Left ventricle myocardium inferior (tissue), 1 donor: ENCODE results near the gene PAF1. TPM values are rescaled to one million over a fixed set of nuclear protein-coding genes. Genes with fewer than 3 reads are reported as not detected.
A peak's percentile ranks its signal among the peaks of the same experiment; 100 is the strongest.

Experiments
- DNase-seq: peaks from one replicate; pipeline ENCODE4 v3.0.0-alpha.2; 2020
- H3K27ac ChIP-seq: fragments of 200-600 bp; replicated peaks from 2 replicates; pipeline ENCODE4 v1.8.0; 2021
- H3K27me3 ChIP-seq: fragments of 200-600 bp; 2 replicates; pipeline ENCODE4 v1.8.0; 2021; ENCODE audit warnings: low read depth
- H3K36me3 ChIP-seq: fragments of 200-600 bp; 2 replicates; pipeline ENCODE4 v1.8.0; 2021
- H3K4me1 ChIP-seq: fragments of 200-600 bp; 2 replicates; pipeline ENCODE4 v1.8.0; 2021
- H3K4me3 ChIP-seq: fragments of 200-600 bp; 2 replicates; pipeline ENCODE4 v1.8.0; 2021; ENCODE audit warnings: mild to moderate bottlenecking, moderate library complexity
- H3K9me3 ChIP-seq: fragments of 200-600 bp; replicated peaks from 2 replicates; pipeline ENCODE4 v1.8.0; 2021
- intact Hi-C: fragments of 100-400 bp; cut with micrococcal nuclease; formaldehyde crosslinking; loops from one replicate; pipeline ENCODE4 v1.11.0; 2022
- total RNA-seq: library from RNA; stranded (reverse); fragmentation: NEBNext Ultra II Directional; extraction: Animal tissue kit (Norgen Biotek cat#: 25700); gene quantifications from one replicate; pipeline ENCODE4 v1.2.1, GENCODE V29; 2021
- TF ChIP-seq, protein P1 (sequence below): fragments of 200-600 bp; IDR thresholded peaks from 2 replicates; pipeline ENCODE4 v1.8.0; 2021; ENCODE audit warnings: antibody characterized with exemption, mild to moderate bottlenecking, borderline replicate concordance
- donor health status: DM: no; HTN: yes; CAD: no; lungs with severe emphysema.

Gene PAF1
- total RNA-seq, 1 donor from 2014 or later: 33.2 TPM

DNA sequence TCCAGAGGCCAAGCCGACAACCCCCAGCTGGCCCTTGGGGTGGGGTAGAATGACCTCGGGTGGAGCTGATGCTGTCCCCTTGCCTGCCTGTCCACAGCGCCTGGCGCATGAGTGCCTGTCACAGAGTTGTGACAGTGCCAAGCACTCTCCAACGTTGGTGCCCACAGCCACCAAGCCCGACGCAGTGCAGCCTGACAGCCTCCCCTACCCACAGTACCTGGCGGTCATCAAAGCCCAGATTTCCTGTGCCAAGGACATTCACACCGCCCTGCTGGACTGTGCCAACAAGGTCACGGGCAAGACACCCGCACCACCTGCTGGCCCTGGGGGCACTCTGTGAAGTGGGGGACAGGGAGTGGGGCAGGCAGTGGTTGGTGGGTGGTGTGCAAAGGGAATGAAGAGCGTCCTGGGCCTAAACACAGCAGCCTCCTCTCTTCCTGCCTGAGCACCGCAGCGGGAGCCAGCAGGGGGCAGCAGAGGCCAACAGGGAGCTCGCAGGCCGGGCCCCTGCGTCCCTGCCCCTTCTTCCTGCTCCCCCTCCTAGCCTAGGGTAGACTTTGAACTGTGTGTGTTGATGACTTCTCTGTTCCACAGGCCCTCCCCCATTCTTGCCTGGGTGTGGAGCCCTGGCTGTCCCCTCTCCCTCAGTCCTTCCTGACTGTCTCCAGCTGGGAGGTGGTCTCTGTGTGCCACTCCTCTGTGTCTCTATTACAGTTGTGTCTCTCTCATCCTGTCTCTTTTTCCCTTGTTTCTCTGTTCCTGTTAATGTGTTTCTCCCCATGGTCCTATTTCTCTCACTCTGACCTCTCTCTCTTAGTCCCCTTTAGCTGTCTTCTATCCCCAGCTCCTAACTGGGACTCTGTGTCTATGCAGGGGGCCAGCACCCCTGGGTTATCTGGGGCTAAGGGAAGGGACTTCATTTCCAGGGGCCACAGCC is 6.7 kb upstream of the PAF1 start:
- no peaks in the 10 kb centered on the region for H3K27me3 ChIP-seq
- H3K4me3 ChIP-seq: peak overlapping the region; percentile 14
- TF ChIP-seq, protein P1, sequence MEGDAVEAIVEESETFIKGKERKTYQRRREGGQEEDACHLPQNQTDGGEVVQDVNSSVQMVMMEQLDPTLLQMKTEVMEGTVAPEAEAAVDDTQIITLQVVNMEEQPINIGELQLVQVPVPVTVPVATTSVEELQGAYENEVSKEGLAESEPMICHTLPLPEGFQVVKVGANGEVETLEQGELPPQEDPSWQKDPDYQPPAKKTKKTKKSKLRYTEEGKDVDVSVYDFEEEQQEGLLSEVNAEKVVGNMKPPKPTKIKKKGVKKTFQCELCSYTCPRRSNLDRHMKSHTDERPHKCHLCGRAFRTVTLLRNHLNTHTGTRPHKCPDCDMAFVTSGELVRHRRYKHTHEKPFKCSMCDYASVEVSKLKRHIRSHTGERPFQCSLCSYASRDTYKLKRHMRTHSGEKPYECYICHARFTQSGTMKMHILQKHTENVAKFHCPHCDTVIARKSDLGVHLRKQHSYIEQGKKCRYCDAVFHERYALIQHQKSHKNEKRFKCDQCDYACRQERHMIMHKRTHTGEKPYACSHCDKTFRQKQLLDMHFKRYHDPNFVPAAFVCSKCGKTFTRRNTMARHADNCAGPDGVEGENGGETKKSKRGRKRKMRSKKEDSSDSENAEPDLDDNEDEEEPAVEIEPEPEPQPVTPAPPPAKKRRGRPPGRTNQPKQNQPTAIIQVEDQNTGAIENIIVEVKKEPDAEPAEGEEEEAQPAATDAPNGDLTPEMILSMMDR: peak; percentile 99
- no peaks in the 10 kb centered on the region for H3K9me3 ChIP-seq
- H3K27ac ChIP-seq: peak overlapping the region; percentile 88
- intact Hi-C loops: no loop called here
- peak; percentile 91 for DNase-seq
- H3K4me1 ChIP-seq: peaks cover 43% of the 10 kb centered on the region
- H3K36me3 ChIP-seq: peaks cover 35% of the 10 kb centered on the region

DNA sequence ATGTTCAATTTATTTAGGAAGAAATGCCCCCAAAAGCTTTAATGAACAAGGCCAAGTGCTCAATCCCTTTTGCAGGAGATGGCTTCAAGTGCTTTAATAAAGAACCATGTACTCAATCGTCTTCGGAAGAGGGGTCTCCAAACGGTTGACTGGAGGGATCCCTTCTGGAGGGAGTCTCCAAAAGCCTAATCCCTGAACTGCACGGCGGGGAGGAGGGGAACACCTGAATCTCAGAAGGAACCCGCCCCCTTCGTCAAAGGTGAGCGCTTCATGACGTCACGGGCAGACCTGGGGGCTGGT is 505 bp downstream of the PAF1 start:
- H3K4me3 ChIP-seq: peak overlapping the region; percentile 99
- intact Hi-C loops: no loop called here
- DNase-seq: no peak
- peak overlapping the region; percentile 98 for H3K27ac ChIP-seq
- peaks cover 38% of the 10 kb centered on the region for H3K4me1 ChIP-seq
- peaks cover 69% of the 10 kb centered on the region for H3K36me3 ChIP-seq
- no peaks in the 10 kb centered on the region for H3K9me3 ChIP-seq
- TF ChIP-seq, protein P1: no peak
- H3K27me3 ChIP-seq: no peaks in the 10 kb centered on the region

DNA sequence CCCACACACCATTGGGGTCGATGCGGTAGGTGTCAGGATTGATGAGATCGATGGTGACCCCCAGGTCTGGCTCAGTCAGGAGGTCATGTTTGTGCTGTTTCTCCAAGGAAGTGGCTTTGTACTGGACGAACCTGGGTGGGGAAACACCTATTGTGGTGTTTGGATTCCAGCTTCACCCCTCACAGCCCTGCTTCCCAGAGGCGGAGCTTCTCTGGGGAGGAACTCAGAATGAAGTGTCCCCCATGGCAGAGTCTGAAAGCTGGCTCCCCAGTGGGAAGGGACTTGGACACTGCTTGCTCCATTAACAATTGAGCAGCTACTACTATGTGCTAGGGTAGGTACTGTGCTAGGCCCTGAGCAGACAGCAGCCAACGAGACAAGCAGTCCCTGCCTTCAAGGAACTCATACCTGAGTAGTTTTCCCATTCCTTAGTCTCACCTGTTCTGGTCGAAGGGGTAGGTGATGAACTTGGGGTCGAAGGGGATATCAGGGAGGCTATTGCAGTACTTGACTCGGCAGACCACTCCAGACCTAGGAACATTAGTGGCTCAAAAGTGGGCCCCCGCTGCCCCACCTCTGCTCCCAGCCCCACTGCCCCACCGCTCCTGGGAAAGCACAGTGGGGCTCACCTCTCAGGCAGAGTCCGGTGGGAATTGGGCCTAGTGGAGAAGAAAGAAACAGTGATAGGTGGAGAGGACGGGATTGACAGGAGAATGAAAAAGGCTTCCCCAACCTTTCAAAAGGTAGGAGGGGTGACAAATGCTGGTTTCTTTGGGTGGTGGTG is 1.1 kb downstream of the PAF1 start:
- Histone ChIP-seq H3K9me3 (no peaks in the 10 kb centered on the region), H3K27ac (peak overlapping the region; percentile 98), H3K36me3 (peaks cover 70% of the 10 kb centered on the region), H3K4me1 (peaks cover 38% of the 10 kb centered on the region), H3K4me3 (peak overlapping the region; percentile 99), H3K27me3 (no peaks in the 10 kb centered on the region)
- intact Hi-C loops: no loop called here
- no peak for DNase-seq
- TF ChIP-seq, protein P1: no peak

DNA sequence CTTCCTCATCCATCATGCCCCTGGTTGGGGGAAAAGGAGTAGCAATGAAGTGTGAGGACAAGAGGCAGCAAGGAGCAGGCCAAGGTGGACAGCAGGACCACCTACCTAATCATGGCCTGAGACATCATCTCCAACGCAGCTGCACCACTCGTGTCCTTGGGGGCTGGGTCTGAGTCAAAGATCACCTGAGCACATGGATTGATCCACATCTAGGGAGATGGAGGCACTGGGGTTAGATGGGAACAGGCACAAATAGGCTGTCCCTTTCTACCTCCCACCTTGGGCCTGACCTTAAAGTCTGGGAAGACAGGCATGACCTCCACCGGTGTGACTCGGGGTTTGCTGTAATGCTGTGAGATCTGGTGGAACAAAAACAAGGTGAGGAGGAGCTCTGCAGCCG is 2.2 kb downstream of the PAF1 start:
- no peak overlapping the region for H3K27ac ChIP-seq
- DNase-seq: no peak
- H3K36me3 ChIP-seq: peaks cover 68% of the 10 kb centered on the region
- no peaks in the 10 kb centered on the region for H3K27me3 ChIP-seq
- intact Hi-C loops: no loop called here
- TF ChIP-seq, protein P1: no peak
- no peak overlapping the region for H3K4me3 ChIP-seq
- H3K4me1 ChIP-seq: peaks cover 38% of the 10 kb centered on the region
- H3K9me3 ChIP-seq: no peaks in the 10 kb centered on the region

DNA sequence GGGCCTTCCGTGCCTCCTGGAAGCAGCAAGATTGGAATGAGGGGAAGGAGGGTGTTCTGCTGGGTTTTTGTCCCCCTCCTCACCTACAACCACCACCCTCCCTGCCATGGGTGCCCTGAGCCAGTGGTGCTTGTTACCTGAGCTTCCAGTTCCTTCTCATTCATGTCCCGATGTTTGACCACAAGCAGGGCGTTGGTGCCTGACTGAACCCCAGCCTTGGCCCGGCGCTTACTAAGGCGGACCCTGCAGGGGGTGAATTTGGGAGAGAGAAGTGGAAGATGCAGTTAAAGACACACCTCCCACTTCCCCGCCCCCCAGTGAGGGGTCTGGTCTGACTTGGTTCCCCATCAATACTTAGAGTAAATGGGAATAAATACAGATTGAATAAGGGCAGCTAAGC is 4.3 kb downstream of the PAF1 start:
- Histone ChIP-seq H3K27ac (no peak overlapping the region), H3K4me1 (peaks cover 24% of the 10 kb centered on the region), H3K9me3 (no peaks in the 10 kb centered on the region), H3K27me3 (no peaks in the 10 kb centered on the region), H3K36me3 (peaks cover 77% of the 10 kb centered on the region), H3K4me3 (no peak overlapping the region)
- TF ChIP-seq, protein P1: no peak
- no peak for DNase-seq
- intact Hi-C loops: no loop called here
